SK-N-SH (cell line): ENCODE data around the gene MRPL1. TPM values are rescaled to one million over a fixed set of nuclear protein-coding genes. Genes with fewer than 3 reads are reported as not detected.

Experiments
- CTCF ChIA-PET: fragments of 300-600, 350-600 bp; formaldehyde crosslinking; extraction: SDS; loops from one replicate; lab custom pipeline; 2021; lab: Yijun Ruan, JAX
- POLR2A ChIA-PET: fragments of 350-600 bp; sonication (Branson Sonifier 250); formaldehyde crosslinking; extraction: SDS; loops from one replicate; lab custom pipeline; 2020; ENCODE audit warnings: antibody characterized with exemption, inconsistent platforms; lab: Yijun Ruan, JAX
- DNase-seq: peaks from one replicate; pipeline ENCODE4 v3.0.0; 2012
- H2AFZ ChIP-seq: fragments of 200-600 bp; sonication (generic); 2 replicates; pipeline ENCODE4 v1.8.1; 2016; ENCODE audit warnings: antibody characterized with exemption, mild to moderate bottlenecking, low read depth
- H3F3A ChIP-seq: fragments of 200-600 bp; sonication (generic); replicated peaks from 2 replicates; pipeline ENCODE3; 2016; ENCODE audit warnings: antibody characterized with exemption, mild to moderate bottlenecking; ENCODE audit not compliant: insufficient read depth
- H3K27ac ChIP-seq, 2 experiments: fragments of 200-500 bp in 1 of 2; fragments of 200-600 bp in 1 of 2; sonication (Bioruptor generic) in 1 of 2; sonication (generic), shearing (Covaris generic) in 1 of 2; 2 replicates each; pipeline versions ENCODE4 v1.5.1 to v1.6.1; 2014 to 2016; ENCODE audit warnings: low read depth in 2 of 2, inconsistent platforms in 1 of 2, low read length in 1 of 2, mild to moderate bottlenecking in 1 of 2, mixed read lengths in 1 of 2
- H3K27me3 ChIP-seq: fragments of 200-600 bp; sonication (generic), shearing (Covaris generic); 2 replicates; pipeline ENCODE4 v1.6.1; 2016; ENCODE audit warnings: mixed run types; ENCODE audit not compliant: insufficient read depth
- H3K36me3 ChIP-seq, 2 experiments: fragments of 200-500 bp in 1 of 2; fragments of 200-600 bp in 1 of 2; sonication (Bioruptor generic) in 1 of 2; sonication (generic) in 1 of 2; replicated peaks in 1 of 2; 2 replicates each; pipeline versions ENCODE3 to v1.5.1; 2014 to 2016; ENCODE audit warnings: low read length in 1 of 2, mild to moderate bottlenecking in 1 of 2; ENCODE audit not compliant: insufficient read depth in 2 of 2, control insufficient read depth in 1 of 2
- H3K4me1 ChIP-seq, 2 experiments: fragments of 200-500 bp in 1 of 2; fragments of 200-600 bp in 1 of 2; sonication (Bioruptor generic) in 1 of 2; sonication (generic), shearing (Covaris generic) in 1 of 2; 2 replicates each; pipeline versions ENCODE4 v1.5.1 to v1.6.1; 2014 to 2016; ENCODE audit warnings: low read depth in 1 of 2, low read length in 1 of 2, mixed run types in 1 of 2; ENCODE audit not compliant: insufficient read depth in 2 of 2, control insufficient read depth in 1 of 2
- H3K4me2 ChIP-seq: fragments of 200-600 bp; sonication (generic), shearing (Covaris generic); 2 replicates; pipeline ENCODE4 v1.6.1; 2017; ENCODE audit warnings: mixed run types
- H3K4me3 ChIP-seq, 2 experiments: fragments of 200-500 bp in 1 of 2; fragments of 200-600 bp in 1 of 2; sonication (Bioruptor generic) in 1 of 2; sonication (generic), shearing (Covaris generic) in 1 of 2; 2 replicates each; pipeline versions ENCODE4 v1.5.1 to v1.8.1; 2014 to 2016; ENCODE audit warnings: low read depth in 2 of 2, inconsistent platforms in 1 of 2, low read length in 1 of 2, mild to moderate bottlenecking in 1 of 2, mixed read lengths in 1 of 2, moderate library complexity in 1 of 2
- H3K79me2 ChIP-seq: fragments of 200-600 bp; sonication (generic); 2 replicates; pipeline ENCODE4 v1.8.1; 2017; ENCODE audit warnings: mild to moderate bottlenecking; ENCODE audit not compliant: insufficient read depth
- H3K9ac ChIP-seq: fragments of 200-600 bp; sonication (generic); 2 replicates; pipeline ENCODE4 v1.6.1; 2017; ENCODE audit warnings: mixed run types
- H3K9me2 ChIP-seq: fragments of 200-600 bp; sonication (generic); 2 replicates; pipeline ENCODE4 v1.6.1; 2017; ENCODE audit warnings: mixed run types
- H3K9me3 ChIP-seq: fragments of 200-600 bp; sonication (generic); 2 replicates; pipeline ENCODE4 v1.6.1; 2017; ENCODE audit warnings: mixed run types, mild to moderate bottlenecking, moderate library complexity
- H4K20me1 ChIP-seq: fragments of 200-600 bp; sonication (generic); 2 replicates; pipeline ENCODE4 v1.6.1; 2017; ENCODE audit warnings: mild to moderate bottlenecking, mixed run types; ENCODE audit not compliant: insufficient read depth
- EP300 ChIP-seq, 2 experiments: IDR thresholded peaks; 2 replicates each; pipeline versions ENCODE4 v1.4.0 to v1.6.1; 2012; ENCODE audit warnings: borderline replicate concordance in 1 of 2, low read depth in 1 of 2, low read length in 1 of 2
- EZH2phosphoT487 ChIP-seq: fragments of 200-600 bp; sonication (generic); IDR thresholded peaks from 2 replicates; pipeline ENCODE4 v1.6.1; 2017; ENCODE audit warnings: low read depth, mixed run types, mild to moderate bottlenecking, antibody characterized with exemption, moderate library complexity, borderline replicate concordance
- FOXJ3 ChIP-seq: sonication (generic); formaldehyde crosslinking; IDR thresholded peaks from 2 replicates; pipeline ENCODE4 v1.5.1; 2020; ENCODE audit warnings: mild to moderate bottlenecking, missing genetic modification reagents
- FOXM1 ChIP-seq: IDR thresholded peaks from 2 replicates; pipeline ENCODE4 v1.4.0; 2012; ENCODE audit warnings: low read depth, mild to moderate bottlenecking
- GABPA ChIP-seq: IDR thresholded peaks from 2 replicates; pipeline ENCODE4 v1.4.0; 2012; ENCODE audit warnings: low read depth, mild to moderate bottlenecking
- JUND ChIP-seq: IDR thresholded peaks from 2 replicates; pipeline ENCODE4 v1.4.0; 2012
- MEF2A ChIP-seq: IDR thresholded peaks from 2 replicates; pipeline ENCODE4 v1.4.0; 2012; ENCODE audit warnings: low read depth, borderline replicate concordance
- POLR2AphosphoS5 ChIP-seq: IDR thresholded peaks from 2 replicates; pipeline ENCODE4 v1.6.1; 2012; ENCODE audit warnings: low read depth, low read length
- RAD21 ChIP-seq: IDR thresholded peaks from 2 replicates; pipeline ENCODE4 v1.6.1; 2012; ENCODE audit warnings: mild to moderate bottlenecking, low read length
- SMC3 ChIP-seq: IDR thresholded peaks from 2 replicates; pipeline ENCODE4 v1.6.1; 2012; ENCODE audit warnings: low read depth, low read length, improper control_type of control experiment
- TAF1 ChIP-seq: IDR thresholded peaks from 2 replicates; pipeline ENCODE4 v1.6.1; 2012; ENCODE audit warnings: low read depth, mild to moderate bottlenecking, low read length, moderate library complexity, borderline replicate concordance
- TCF12 ChIP-seq: IDR thresholded peaks from 2 replicates; pipeline ENCODE4 v1.4.0; 2012
- TEAD4 ChIP-seq: IDR thresholded peaks from 2 replicates; pipeline ENCODE4 v1.4.0; 2012; ENCODE audit warnings: mild to moderate bottlenecking, borderline replicate concordance; ENCODE audit not compliant: insufficient read depth
- WGBS: methylation state at CpG from one replicate; pipeline ENCODE4 v1.1.6; 2017; ENCODE audit warnings: low lambda C conversion rate; 5-methylcytosine and 5-hydroxymethylcytosine counted together
- polyA plus RNA-seq, 3 experiments: library from polyadenylated mRNA; depleted of rRNA; stranded (reverse); fragments of >200 nt; gene quantifications; 2 replicates each; pipeline ENCODE4 v1.2.3, GENCODE V29; 2012
- TF ChIP-seq, protein P1 (sequence below): IDR thresholded peaks from 2 replicates; pipeline ENCODE4; 2012
- TF ChIP-seq, protein P2 (sequence below): fragments of 150-350 bp; IDR thresholded peaks from 2 replicates; pipeline ENCODE4 v1.6.1; 2016; ENCODE audit warnings: mild to moderate bottlenecking, low read depth, low read length
- TF ChIP-seq, protein P3 (sequence below): IDR thresholded peaks from 2 replicates; pipeline ENCODE4 v1.4.0; 2012; ENCODE audit warnings: low read depth, borderline replicate concordance
- TF ChIP-seq, protein P4 (sequence below): IDR thresholded peaks from 2 replicates; pipeline ENCODE4 v1.4.0; 2012; ENCODE audit warnings: low read depth

MRPL1 gene
- polyA plus RNA-seq, 1 of the 3 experiments (the other 2 are of a cell fraction) = 11.0 TPM

DNA sequence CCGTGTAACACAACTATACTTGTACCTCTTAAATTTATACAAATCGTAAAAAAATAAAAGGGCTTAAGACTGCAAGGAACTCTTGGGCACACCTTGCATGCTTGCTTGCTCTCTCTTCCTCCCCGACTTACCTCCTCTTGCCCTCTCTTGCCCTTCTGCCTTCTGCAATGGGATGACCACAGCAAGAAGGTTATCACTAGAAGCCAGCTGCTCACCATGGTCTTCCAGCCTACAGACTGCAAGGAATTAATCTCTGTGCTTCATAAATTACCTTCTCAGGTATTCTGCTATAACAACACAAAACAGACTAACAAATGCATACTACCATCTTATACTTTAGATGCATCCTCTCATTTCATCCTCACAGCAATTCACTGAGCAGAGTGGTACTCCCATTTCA lies 92.1 kb downstream of the MRPL1 start:
- peaks cover 7% of the 10 kb centered on the region for H3F3A ChIP-seq
- no peak overlapping the region for H3K27ac ChIP-seq
- no peak overlapping the region for H3K4me3 ChIP-seq
- H3K9me2 ChIP-seq = no peaks in the 10 kb centered on the region
- H4K20me1 ChIP-seq = no peaks in the 10 kb centered on the region
- no peaks in the 10 kb centered on the region for H3K4me1 ChIP-seq
- no peak for DNase-seq
- no peak for TF ChIP-seq EP300 (IDR thresholded peaks at IDR 0.05; ENCODE audit: borderline replicate concordance in 1 of 2, low read depth in 1 of 2, low read length in 1 of 2)
- no peak for TF ChIP-seq EZH2phosphoT487
- TF ChIP-seq JUND = no peak
- TF ChIP-seq, protein P1, sequence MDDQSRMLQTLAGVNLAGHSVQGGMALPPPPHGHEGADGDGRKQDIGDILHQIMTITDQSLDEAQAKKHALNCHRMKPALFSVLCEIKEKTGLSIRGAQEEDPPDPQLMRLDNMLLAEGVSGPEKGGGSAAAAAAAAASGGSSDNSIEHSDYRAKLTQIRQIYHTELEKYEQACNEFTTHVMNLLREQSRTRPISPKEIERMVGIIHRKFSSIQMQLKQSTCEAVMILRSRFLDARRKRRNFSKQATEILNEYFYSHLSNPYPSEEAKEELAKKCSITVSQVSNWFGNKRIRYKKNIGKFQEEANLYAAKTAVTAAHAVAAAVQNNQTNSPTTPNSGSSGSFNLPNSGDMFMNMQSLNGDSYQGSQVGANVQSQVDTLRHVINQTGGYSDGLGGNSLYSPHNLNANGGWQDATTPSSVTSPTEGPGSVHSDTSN = no peak
- TF ChIP-seq FOXM1 = no peak
- 100% methylated on average over 3 of the region's 3 CpGs for WGBS
- peaks cover 8 to 34% of the 10 kb centered on the region in 2 experiments for H3K36me3 ChIP-seq
- H2AFZ ChIP-seq = no peak overlapping the region
- no peaks in the 10 kb centered on the region for H3K9me3 ChIP-seq
- H3K4me2 ChIP-seq = no peak overlapping the region
- CTCF ChIA-PET = no interaction called here
- no peak overlapping the region for H3K9ac ChIP-seq
- H3K79me2 ChIP-seq = no peaks in the 10 kb centered on the region
- H3K27me3 ChIP-seq = no peaks in the 10 kb centered on the region
- POLR2A ChIA-PET = no interaction called here

DNA sequence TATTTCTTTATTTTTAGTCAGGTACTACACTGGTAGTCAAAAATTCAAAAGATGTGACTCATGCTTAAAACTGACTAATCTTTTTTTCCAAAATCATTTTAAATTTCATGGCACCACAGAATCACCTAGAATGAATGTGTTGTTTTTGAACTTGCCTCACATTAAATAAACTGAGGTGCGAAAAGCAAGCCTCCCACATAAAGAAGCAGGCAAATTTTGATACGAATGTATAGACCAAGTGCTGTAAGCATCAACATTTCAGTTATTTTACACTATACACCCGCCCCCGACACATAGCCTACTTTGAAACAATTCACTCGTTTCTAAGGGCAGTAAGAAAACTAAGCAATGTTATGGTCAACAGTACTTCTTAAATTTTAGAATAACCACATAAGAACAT lies 94.3 kb downstream of the MRPL1 start:
- H4K20me1 ChIP-seq = no peaks in the 10 kb centered on the region
- no peaks in the 10 kb centered on the region for H3K79me2 ChIP-seq
- ChIA-PET POLR2A (no interaction called here), CTCF (interaction anchor here (1.3 kb wide), 1 partner anchor 103 kb away, joined by 7 read pairs; no protein-coding TSS in a partner anchor)
- H3K36me3 ChIP-seq = peaks cover 8 to 19% of the 10 kb centered on the region in 2 experiments
- no peaks in the 10 kb centered on the region for H3K9me3 ChIP-seq
- no peaks in the 10 kb centered on the region for H3K27me3 ChIP-seq
- no peaks in the 10 kb centered on the region for H3K4me1 ChIP-seq
- no peak overlapping the region for H3K27ac ChIP-seq
- peaks cover 2% of the 10 kb centered on the region for H3F3A ChIP-seq
- TF ChIP-seq TCF12 (no peak), SMC3 (no peak), TAF1 (no peak), TEAD4 (no peak), FOXM1 (no peak), MEF2A (no peak), POLR2AphosphoS5 (no peak), RAD21 (no peak), GABPA (no peak), FOXJ3 (CRISPR knock-in tag) (no peak)
- TF ChIP-seq, protein P2, sequence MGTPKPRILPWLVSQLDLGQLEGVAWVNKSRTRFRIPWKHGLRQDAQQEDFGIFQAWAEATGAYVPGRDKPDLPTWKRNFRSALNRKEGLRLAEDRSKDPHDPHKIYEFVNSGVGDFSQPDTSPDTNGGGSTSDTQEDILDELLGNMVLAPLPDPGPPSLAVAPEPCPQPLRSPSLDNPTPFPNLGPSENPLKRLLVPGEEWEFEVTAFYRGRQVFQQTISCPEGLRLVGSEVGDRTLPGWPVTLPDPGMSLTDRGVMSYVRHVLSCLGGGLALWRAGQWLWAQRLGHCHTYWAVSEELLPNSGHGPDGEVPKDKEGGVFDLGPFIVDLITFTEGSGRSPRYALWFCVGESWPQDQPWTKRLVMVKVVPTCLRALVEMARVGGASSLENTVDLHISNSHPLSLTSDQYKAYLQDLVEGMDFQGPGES = no peak
- TF ChIP-seq, protein P3, sequence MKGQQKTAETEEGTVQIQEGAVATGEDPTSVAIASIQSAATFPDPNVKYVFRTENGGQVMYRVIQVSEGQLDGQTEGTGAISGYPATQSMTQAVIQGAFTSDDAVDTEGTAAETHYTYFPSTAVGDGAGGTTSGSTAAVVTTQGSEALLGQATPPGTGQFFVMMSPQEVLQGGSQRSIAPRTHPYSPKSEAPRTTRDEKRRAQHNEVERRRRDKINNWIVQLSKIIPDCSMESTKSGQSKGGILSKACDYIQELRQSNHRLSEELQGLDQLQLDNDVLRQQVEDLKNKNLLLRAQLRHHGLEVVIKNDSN = no peak
- TF ChIP-seq, protein P4, sequence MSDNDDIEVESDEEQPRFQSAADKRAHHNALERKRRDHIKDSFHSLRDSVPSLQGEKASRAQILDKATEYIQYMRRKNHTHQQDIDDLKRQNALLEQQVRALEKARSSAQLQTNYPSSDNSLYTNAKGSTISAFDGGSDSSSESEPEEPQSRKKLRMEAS = no peak
- H3K9ac ChIP-seq = no peak overlapping the region
- no peak overlapping the region for H3K4me2 ChIP-seq
- WGBS = 97% methylated on average over 5 of the region's 5 CpGs
- no peak overlapping the region for H2AFZ ChIP-seq
- H3K4me3 ChIP-seq = no peak overlapping the region
- no peaks in the 10 kb centered on the region for H3K9me2 ChIP-seq
- no peak for DNase-seq
